HG03039 (cell line): ENCODE data around the gene THAP4.
"Not testable (repeated sequence)": the region's sequence is repeated elsewhere in the genome, so short reads cannot be mapped to it uniquely, and the experiment has no call there.

Source experiments
- ATAC-seq: cut with Tn5 transposase; IDR thresholded peaks from one replicate; pipeline ENCODE4 v1.9.1; 2021; ENCODE audit warnings: mild to moderate bottlenecking, moderate library complexity; ENCODE audit not compliant: unreplicated experiment

Gene THAP4

GRCh38 chr2:241666627-241667400, 29.9 kb upstream of the THAP4 start:
- ATAC-seq = no peak

GRCh38 chr2:241665731-241666440, 28.9 kb upstream of the THAP4 start:
- no peak for ATAC-seq

DNA sequence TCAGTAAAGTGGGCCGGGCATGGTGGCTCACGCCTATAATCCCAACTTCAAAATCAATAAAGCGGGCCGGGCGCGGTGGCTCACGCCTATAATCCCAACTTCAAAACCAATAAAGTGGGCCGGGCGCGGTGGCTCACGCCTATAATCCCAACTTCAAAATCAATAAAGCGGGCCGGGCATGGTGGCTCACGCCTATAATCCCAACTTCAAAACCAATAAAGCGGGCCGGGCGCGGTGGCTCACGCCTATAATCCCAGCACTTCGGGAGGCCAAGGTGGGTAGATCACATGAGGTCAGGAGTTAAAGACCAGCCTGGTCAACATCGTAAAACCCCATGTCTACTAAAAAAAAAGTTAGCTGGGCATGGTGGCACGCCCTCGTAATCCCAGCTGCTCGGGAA, 25.8 kb upstream of the THAP4 start:
- not testable (repeated sequence) for ATAC-seq

DNA sequence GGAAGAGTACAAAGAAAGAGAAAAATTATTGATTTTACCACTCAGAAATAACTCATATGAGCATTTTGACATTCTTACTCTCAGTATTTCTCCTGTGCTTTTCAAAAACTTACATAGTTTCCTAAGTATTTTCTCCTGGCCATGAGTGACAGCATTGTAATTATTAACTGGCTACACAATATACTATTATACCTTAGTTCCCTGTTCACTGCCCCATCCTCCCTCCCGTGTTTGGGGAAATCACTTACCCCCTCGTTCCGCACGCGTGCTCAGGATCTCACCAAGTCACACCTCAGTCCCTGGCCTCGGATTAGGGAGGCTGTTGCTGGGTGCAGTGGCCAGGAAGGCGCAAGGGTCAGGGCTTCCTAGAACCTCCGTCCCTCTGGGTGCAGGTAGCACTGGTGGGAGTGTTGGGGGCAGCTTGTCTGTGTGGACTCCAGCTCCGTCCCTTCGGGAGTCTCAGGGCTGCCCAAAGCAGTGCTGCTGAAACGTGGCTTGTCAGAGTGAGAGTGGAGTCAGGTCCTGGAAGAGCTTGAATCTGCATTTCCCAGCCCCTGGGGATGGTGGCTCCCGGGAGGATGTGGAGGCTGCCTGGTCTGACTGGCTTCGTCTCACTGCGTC, 23.7 kb upstream of the THAP4 start:
- ATAC-seq = no peak

DNA sequence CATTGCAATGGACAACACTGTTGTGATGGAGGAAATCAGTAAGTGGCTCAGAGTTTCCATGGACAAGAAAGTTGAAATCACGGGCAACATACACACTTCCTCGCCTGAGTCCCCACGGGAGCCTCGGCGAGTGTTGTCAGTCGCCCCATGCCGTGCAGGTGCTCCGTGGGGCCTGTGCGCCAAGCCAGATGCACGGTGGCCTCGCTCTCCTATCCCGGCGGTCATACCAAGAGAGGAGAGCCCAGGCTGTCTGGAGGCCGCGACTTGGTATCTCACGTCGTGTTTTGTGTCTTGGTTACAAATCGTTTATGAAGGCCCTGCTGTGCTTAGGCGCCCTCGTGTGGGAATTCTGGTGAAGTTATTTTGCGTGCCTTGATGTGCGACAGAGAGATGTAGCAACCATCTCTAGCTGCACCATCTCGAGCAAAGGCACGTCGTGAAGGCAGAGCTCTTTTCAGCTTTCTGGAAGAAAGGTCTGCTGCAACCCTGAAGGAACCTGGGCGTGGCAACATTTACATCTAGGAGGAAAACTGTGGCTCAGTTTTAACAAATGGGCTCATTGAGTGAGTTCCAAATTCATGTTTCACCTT, 22.3 kb upstream of the THAP4 start:
- no peak for ATAC-seq

GRCh38 chr2:241658296-241658695, 21.3 kb upstream of the THAP4 start:
- ATAC-seq = no peak

GRCh38 chr2:241657786-241658254, 20.9 kb upstream of the THAP4 start:
- no peak for ATAC-seq

- ATAC-seq = no peak
Observed at GRCh38 chr2:241656190-241656741, 19.3 kb upstream of the THAP4 start.

DNA sequence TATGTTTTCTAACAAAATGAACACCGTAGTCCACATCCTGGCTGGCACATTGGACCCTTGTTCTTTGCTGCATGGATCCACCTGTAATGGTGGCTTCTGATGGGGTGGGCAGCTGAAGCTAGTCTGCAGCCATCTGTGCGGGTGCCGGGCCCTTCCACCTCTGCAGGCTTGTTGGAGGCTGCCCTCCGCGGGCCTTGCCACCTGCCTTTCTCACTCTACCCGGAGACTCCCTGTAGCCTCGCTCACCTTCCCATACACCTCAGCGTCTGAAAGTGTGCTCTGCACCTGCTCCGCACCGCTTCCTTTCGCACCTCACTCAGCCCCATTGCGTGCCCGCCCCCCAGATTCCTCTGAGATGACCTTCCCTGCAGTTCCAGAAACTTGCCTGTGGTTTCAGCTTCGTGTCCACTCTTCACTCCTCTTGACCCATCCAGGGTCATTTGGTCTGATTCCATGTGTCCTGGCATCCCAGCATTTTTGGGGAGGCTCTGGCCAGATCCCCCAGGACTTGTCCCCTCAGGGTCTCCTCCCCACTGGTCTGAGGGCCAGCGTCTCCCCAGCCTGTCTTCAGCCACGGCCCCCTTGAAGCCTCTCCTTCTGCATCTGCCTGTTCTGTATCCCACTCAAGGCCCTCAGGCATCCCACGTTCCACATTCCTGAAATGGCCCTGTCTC, 18.7 kb upstream of the THAP4 start:
- no peak for ATAC-seq

- no peak for ATAC-seq
Observed at GRCh38 chr2:241654551-241654950, 17.6 kb upstream of the THAP4 start.

- ATAC-seq = no peak
Observed at GRCh38 chr2:241653210-241653750, 16.3 kb upstream of the THAP4 start.

- no peak for ATAC-seq
Observed at GRCh38 chr2:241652722-241653121, 15.8 kb upstream of the THAP4 start.

- ATAC-seq = no peak
Observed at GRCh38 chr2:241652142-241652541, 15.2 kb upstream of the THAP4 start.

DNA sequence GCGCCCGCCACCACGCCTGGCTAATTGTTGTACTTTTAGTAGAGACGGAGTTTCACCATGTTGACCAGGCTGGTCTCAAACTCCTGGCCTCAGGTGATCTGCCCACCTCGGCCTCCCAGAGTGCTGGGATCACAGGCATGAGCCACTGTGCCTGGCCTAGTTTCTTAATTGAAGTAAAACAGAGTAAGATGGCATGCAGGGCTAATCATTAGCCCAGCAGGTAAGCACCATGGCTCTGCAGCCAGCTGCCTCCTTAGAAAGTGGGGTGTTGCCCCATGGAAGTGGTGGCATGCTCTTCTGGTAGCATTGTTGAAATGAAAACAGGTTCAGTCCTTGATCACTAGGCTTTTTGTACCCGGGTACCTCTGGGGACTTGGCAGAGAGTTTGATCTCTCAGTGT, 13.0 kb upstream of the THAP4 start:
- no peak for ATAC-seq

GRCh38 chr2:241649404-241649803, 12.4 kb upstream of the THAP4 start:
- ATAC-seq = no peak

DNA sequence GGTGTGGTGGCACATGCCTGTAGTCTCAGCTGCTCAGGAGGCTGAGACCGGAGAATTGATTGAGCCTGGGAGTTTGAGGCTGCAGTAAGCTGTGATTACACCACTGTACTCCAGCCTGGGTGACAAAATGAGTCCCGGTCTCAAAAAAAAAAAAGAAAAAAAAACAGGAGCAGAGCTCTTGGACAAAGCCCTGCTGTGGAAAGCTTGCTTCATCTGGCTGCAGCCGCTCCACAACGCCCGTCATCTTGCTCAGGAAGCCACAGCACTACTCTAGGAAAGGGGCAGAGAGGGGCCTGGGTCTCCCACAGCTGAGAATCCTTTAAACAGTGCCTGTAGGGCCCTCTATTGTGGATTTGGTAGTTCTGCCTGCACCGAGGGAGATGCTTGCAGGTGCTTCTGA, 11.5 kb upstream of the THAP4 start:
- no peak for ATAC-seq

- ATAC-seq = no peak
Observed at GRCh38 chr2:241645915-241646645, 9.1 kb upstream of the THAP4 start.

- no peak for ATAC-seq
Observed at GRCh38 chr2:241645056-241645914, 8.3 kb upstream of the THAP4 start.

- no peak for ATAC-seq
Observed at GRCh38 chr2:241641631-241642030, 4.7 kb upstream of the THAP4 start.
